HG02678 (cell line): ENCODE measurements around the gene IDH2.
"Not testable (repeated sequence)": the region's sequence is repeated elsewhere in the genome, so short reads cannot be mapped to it uniquely, and the experiment has no call there.

Source experiments
- ATAC-seq: cut with Tn5 transposase; IDR thresholded peaks from one replicate; pipeline ENCODE4 v1.9.1; 2021; ENCODE audit warnings: mild to moderate bottlenecking, moderate library complexity; ENCODE audit not compliant: unreplicated experiment

IDH2 gene

DNA sequence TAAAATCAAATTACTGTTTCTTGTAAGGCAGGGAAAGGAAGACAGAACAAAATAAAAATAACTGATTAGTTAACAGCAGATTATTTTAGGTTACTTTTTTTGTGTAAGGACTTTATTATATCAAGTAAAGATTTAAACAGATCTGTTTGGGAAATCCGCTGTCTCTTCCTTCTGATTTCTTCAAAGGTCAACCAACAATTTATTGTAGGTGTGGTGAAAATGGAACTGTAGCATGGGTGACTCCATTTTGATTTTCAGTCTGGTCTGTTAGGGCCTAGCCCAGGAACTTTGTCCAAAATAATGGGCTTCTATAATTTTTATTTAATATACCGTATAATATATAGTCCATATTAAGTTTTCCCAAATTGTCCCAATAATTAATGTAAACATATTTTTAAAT lies 13.5 kb upstream of the IDH2 start:
- no peak for ATAC-seq

DNA sequence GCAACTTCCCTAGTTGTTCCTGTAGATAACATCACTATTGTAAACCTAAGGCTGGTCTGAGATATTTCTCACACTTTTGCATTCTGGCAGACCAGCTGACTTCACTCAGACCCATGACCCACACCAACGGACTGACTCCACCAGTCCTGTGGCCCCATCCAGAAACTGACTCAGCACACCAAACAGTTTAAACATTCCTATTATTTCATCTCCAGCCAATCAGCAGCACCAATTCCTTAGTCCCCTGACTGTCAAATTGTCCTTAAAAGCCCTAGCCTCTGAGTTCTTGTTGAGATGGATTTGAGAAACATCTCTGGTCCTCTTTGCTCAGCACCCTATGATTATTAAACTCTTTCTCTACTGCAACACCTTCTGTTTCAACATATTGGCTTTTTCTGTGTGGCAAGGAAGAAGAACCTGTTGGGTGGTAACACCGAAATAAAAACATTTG lies 12.2 kb upstream of the IDH2 start:
- no peak for ATAC-seq

DNA sequence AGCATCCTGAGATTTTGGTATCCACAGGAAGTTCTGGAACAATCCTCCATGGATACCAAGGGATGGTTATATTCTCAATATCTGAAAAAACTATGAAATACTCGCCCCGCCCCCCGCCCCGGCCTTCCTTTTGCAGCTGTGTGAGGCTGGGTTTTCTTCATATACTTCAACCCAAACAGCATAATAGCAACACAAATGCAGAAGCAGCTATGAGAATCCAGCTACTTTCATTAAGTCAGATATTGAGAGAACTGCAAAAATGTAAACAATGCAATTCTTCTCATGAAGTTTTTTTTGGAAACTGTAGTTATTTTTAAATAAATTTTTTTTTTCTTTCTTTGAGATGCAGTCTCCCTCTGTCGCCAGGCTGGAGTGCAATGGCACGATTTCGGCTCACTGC lies 10.9 kb upstream of the IDH2 start:
- no peak for ATAC-seq

DNA sequence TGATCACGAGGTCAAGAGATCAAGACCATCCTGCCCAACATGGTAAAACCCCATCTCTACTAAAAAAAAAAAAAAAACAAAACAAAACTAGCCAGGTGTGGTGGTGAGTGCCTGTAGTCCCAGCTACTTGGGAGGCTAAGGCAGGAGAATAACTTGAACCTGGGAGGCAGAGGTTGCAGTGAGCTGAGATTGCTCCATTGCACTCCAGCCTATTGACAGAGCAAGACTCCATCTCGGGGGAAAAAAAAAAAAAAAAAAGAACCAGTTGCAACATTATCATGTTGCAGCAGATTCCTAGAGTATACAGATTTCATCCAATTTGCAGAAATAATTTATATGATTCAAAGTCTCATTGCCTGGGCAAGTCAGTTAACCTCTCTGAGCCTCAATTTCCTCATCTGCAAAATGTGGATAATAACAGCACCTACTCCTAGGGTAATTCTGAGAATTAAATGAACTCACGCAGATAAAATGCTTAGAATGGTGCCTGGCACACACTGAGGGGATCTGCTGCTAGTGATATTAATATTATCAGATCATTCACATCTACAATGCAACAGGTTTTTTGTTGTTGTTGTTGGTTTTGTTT lies 7.0 kb upstream of the IDH2 start:
- not testable (repeated sequence) for ATAC-seq

DNA sequence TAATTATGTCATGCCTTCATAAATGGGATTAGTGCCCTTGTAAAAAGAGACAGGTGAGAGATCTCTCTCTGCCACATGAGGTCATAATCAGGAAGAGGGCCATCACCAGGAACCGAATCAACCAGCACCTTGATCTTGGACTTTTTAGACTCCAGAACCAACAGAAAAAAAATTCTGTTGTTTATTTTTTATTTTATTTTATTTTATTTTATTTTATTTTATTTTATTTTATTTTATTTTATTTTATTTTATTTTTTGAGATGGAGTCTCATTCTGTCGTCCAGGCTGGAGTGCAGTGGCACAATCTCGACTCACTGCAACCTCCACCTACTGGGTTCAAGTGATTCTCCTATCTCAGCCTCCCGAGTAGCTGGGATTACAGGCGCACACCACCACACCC lies 5.8 kb upstream of the IDH2 start:
- ATAC-seq = not testable (repeated sequence)

- no peak for ATAC-seq
Measured at GRCh38 chr15:90106522-90107117, 4.4 kb upstream of the IDH2 start.

DNA sequence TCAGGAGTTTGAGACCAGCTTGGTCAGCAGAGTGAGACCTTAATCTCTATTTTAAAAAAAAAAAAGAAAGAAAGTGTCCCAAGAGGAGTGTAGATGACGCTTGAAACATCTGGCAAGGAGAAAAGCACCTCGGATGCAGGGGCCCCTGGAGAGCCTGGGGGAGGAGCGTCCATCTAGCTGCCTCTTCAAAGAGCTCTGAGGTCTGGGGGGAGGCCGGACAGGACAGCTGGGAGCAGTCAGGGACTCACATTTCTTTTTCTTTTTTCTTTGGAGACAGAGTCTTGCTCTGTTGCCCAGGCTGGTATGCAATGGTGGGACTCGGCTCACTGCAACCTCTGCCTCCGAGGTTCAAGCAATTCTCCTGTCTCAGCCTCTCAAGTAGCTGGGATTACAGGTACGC lies 3.3 kb upstream of the IDH2 start:
- ATAC-seq = no peak

DNA sequence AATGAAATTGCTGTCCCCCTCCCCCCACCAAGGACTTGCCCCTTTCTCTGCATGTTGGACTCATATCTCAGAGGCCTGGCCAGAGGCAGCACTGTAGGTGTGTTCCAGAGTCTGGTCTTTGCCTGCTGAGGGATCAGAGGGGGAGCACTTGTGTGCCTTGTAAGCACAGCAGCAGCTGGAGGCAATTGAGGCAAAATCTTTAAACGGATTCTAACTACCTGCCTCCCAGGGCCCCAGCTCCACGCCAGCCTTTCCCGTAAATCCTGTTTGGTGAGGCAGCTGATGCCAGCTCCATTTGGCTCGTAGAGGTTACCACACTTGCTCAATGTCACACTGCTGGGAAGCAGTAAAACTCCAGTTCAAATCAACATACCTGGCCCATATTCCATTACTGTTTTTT lies 2.3 kb upstream of the IDH2 start:
- ATAC-seq = no peak

DNA sequence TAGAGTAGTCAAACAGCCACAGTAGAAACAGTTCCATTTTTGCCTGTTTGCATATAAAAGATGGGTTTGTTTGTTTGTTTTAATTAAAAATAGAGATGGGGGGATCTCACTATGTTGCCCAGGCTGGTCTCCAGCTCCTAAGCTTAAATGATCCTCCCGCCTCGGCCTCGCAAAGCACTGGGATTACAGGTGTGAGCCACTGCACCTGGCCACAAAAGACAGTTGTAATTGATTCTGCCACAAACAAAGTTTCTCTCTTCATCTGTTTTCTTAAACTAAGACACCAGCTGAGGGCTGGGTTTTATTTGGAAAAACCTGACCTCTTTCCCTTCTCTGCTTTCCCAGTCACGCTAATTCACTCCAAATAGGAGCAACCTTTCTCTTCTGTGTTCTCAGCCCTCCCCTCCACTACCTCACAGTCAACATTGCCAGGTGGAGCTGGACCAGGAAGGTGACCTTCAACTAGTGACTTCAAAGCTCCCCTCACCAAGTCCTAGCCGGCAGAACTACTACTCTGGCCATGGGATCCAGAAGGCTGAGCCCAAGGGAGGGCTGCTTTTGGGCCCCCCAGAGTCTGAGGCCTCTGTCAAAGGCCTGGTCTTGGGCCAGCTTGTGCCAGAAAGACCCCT lies 1.5 kb upstream of the IDH2 start:
- no peak for ATAC-seq

DNA sequence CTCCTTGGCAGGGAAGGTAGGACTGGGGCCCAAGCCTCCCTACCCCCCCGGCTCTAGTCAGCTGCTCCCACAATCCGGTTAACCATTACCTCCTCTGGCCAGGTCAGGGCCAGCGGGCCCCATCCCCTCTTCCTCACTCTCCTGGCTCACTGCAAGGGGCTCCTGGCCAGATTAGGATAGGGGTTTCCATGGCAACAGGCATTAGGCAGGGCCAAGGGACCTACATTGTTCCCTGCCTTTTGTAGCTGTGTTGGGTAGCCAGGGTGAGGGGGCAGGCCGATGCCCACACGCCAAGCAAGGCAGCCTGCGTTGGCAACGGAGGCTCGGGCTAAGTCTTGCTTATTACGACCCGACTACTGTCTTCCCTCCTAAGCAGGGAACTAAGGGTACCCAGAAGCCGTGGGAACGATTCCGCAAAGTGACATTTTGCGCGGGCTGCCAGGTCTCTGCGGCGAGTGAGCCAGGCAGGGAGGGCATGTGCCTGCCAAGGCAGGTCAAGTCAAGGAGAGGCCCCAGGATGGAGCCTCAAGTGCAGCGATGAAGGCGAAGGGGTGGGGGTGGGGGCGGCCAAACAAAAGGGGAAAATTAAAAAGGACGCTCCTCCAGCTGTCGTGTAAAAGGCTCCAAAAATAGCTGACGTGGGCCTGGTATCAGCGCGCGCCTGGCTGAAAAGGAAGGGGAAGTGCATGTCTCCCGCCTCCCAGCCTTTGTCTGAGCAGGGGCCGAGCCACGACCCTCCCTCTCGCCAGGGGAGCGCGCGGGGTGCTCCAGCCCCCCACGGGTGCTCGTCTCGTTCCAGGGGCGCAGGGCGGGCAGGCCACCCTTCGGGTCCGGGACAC lies 919 bp downstream of the IDH2 start:
- ATAC-seq = no peak

DNA sequence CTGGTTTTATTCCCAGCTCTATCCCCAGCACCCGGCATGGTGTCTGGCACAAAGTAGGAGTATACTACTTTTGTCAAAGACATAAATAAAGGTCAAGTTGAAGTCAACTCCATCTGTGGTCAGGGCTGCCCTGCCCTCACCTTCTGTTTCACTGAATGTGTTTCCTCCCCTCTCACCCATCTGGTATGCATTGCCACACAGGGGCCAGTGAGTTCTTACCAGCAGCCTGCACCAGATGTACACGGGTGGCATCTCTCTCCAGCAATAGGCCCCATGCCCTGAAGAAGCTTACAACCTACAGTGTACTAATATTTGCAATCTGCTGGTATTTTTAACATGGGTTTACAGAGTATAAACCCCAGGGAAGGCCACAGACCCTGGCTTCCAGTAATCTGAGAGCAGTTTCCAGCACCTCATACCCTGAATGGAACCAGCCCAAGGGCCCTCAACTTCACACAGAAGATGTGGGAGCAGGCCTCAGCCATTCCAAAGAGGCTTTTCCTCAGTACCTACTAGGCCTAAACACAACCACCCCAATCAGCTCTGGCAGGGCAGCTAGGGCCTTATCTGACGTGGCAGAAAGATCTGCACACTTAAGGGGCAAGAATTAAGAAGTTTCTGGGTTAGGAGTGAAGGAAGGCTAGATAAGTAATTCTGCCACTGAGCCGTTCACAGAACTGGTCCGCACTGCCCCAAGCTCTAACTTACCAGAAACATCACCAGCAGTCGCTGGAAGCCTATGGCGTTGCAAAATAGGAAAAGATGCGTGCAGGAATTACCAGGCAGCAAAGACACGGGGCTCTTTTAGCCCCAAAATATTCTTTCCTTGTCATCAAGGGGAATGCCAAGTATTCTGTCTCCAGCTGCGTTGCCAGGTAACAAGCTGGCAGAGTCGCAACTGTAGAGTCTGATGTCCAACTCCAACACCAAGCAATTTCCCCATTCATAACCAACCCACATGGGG lies 2.1 kb downstream of the IDH2 start:
- ATAC-seq = no peak

- no peak for ATAC-seq
Measured at GRCh38 chr15:90099072-90099867, 3.0 kb downstream of the IDH2 start.

DNA sequence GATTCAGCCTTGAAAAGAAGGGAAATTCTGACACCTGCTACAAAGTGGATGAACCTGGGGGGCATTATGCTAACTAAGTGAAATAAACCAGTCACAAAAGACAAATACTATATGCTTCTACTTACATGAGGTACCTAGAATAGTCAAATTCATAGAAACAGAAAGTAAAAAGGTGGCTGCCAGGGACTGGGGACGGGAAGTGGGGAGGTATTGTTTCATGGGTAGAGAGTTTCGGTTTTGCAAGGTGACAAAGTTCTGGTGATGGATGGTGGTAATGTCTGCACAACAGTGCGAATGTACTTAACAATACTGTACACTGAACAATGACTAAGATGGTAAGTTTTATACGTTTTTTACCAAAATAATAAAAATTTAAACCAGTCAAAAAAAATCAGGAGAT lies 4.8 kb downstream of the IDH2 start:
- ATAC-seq = peak; percentile 57

DNA sequence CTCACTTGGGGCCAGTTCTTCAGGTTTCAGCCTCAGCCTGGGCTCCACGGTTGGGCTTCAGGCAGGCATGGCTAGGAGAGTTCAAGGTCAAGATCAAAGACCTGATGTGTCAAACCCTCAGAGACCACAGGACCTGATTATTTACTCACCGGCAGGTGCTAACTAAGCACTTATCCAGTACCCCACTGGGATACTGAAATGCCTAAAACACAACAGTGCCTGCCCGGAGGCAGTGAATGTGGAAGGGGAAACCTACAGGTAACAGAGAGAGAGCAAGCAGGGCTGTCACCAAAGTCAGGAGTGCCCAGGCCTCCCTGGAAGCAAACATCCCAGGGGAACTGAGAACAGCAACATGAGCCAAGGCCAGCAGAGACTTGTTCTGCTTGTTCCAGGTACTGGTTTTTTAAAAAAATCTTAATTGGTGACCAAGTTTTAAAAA lies 6.7 kb downstream of the IDH2 start:
- ATAC-seq = no peak

DNA sequence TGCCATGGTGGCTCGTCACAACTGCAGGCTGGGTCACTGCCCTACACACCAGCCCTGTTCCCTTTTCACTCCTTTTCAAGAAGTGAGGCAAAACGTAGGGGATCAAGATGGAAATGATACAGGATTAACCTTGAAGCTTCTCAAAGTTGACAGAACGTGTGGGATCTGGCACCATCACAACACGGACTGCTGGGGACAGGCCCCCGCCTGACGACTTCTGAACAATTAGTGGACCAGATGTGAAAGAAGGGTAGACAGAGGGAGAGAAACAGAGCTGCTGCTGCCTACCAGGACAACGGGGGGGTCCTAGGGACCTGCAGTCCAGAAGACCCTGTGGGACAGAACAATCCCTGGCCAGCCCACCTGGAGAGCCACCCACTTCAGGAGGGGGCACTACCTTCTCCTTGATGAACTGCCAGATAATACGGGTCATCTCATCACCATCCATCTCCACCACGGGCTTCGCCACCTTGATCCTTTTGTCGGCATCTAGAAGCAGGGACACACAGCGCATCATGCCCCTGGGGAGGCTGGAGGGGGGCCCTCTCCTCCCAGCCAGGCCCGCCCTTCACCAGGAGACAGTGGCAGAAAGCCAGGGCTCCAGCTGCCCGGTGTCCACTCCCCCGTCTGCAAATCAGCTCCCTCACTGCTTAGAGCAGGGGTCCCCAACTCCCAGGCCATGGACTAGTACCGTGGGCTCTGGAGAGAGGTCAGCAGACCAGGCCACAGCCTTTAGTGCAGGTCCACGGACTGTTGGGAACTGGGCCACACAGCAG lies 10.9 kb downstream of the IDH2 start:
- ATAC-seq = no peak

DNA sequence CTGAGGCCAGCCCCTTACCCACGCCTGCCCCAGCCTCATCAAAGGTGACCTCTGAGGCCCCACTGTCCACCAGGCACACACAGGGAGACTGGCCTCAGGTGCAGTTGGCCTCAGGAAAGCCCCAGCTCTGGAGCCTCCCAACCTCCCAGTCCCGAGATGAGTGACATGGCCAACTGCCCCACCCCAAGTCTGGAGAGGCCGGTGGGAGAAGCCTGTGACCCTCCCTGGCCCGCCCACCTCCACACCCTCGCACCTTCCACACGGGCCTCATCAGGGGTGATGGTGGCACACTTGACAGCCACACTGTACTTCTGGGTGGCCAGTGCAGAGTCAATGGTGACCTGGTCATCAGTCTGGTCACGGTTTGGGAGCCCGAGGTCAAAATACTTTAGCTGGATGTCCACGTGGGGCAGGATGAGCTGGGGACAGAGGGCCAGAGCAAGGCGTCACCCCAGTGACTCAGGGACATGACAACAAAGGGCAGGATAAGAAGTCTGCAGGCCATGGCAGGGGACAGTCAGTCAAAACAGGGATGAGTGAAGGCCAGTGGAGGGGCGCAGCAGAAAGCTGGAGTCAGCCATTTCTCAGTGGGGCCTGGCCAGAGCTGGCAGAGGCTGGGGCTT lies 11.9 kb downstream of the IDH2 start:
- ATAC-seq = no peak

DNA sequence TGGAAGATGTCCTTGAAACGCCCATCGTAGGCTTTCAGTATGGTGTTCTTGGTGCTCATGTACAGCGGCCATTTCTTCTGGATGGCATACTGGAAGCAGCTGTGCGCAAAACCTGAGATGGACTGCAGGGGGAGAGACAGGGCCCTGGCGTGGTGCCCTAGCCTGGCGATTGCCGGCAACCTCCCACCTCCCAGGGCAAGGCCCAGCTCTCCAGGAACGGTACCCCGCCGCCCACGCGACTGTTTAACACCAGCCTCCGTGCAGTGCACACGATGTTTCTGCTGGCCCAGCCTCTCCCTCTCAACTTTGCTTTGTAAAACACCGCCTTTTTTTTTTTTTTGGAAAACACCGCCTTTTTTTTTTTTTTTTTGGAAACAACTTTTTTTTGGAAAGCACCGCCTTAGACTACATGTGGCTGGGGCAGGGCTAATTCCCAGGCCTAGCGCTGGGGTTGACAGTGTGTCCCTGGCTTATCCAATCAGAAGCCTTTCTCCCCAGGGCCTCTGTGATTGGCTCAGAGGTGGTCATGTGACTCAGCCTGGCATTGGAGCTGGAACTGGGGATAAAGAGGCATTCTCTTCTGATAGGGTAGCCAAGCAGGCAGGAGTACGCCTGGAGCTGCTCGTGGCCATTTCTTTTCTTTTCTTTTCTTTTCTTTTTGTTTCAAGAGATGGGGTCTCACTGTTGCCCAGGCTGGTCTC lies 14.7 kb downstream of the IDH2 start:
- ATAC-seq = no peak

- no peak for ATAC-seq
Measured at GRCh38 chr15:90086868-90087268, 15.4 kb downstream of the IDH2 start.
